Upper lobe of left lung (tissue), 6 donors: ENCODE measurements around the gene PDE1A. TPM values are rescaled to one million over a fixed set of nuclear protein-coding genes. Genes with fewer than 3 reads are reported as not detected.

ENCODE experiments used
- ATAC-seq, 2 donors: fragments of 200-7000 bp; cut with Tn5 transposase; one replicate each; pipeline ENCODE4 v1.9.1; 2022; ENCODE audit warnings: mild to moderate bottlenecking in 2 of 2, moderate library complexity in 2 of 2; ENCODE audit not compliant: low FRiP score in 2 of 2
- DNase-seq, 2 donors: peaks; one replicate each; pipeline ENCODE4 v3.0.0-alpha.2; 2019 to 2020
- H3K27ac ChIP-seq, 4 donors: fragments of 200-600 bp; sonication (generic); one replicate each; pipeline ENCODE4 v1.5.1; 2016 to 2019
- H3K27me3 ChIP-seq, 4 donors: fragments of 200-600 bp; sonication (generic); one replicate each; pipeline ENCODE4 v1.5.1; 2017 to 2019
- H3K36me3 ChIP-seq, 4 donors: fragments of 200-600 bp; sonication (generic); one replicate each; pipeline ENCODE4 v1.5.1; 2016 to 2019
- H3K4me1 ChIP-seq, 4 donors: fragments of 200-600 bp; sonication (generic); one replicate each; pipeline ENCODE4 v1.5.1; 2018 to 2019
- H3K4me3 ChIP-seq, 4 donors: fragments of 200-600 bp; sonication (generic); one replicate each; pipeline ENCODE4 v1.5.1; 2017 to 2019; ENCODE audit warnings: mild to moderate bottlenecking in 2 of 4, moderate library complexity in 1 of 4
- H3K9me3 ChIP-seq, 4 donors: fragments of 200-600 bp; sonication (generic); one replicate each; pipeline ENCODE4 v1.5.1; 2018 to 2019
- CTCF ChIP-seq, 6 experiments: fragments of 450-650 bp in 4 of 6; fragments of 200-600 bp in 2 of 6; sonication (generic) in 2 of 6; IDR thresholded peaks; one replicate each; pipeline ENCODE4 v1.5.1; 2016 to 2019; ENCODE audit warnings: antibody characterized with exemption in 6 of 6
- EP300 ChIP-seq, 4 donors: sonication (generic); formaldehyde crosslinking; IDR thresholded peaks; one replicate each; pipeline ENCODE4 v1.5.1; 2017; ENCODE audit warnings: antibody characterized with exemption in 4 of 4, control low read depth in 2 of 4
- POLR2A ChIP-seq, 4 donors: fragments of 450-650 bp; IDR thresholded peaks; one replicate each; pipeline ENCODE4 v1.5.1; 2016 to 2017; ENCODE audit warnings: antibody characterized with exemption in 4 of 4, mild to moderate bottlenecking in 2 of 4
- POLR2AphosphoS5 ChIP-seq, 2 donors: sonication (generic); formaldehyde crosslinking; IDR thresholded peaks; one replicate each; pipeline ENCODE4 v1.5.1; 2017; ENCODE audit warnings: antibody characterized with exemption in 2 of 2
- WGBS, 2 donors: methylation state at CpG; one replicate each; pipeline ENCODE4 v1.1.5; 2017 to 2018; 5-methylcytosine and 5-hydroxymethylcytosine counted together
- total RNA-seq, 6 donors: library from RNA; depleted of rRNA in 4 of 6; stranded (reverse); fragments of >200 nt in 4 of 6; gene quantifications; one replicate each; pipeline versions ENCODE4 v1.1.0 to v1.2.1, GENCODE V29; 2016 to 2021
- donor health status: DM: no; HTN: no; CAD: no; lungs with moderate emphysema.
- donor health status: DM: no; HTN: yes; CAD: no; lungs with severe emphysema.

Gene PDE1A
- total RNA-seq, 6 donors from 2014 or later: 0.67 to 4.3 (median 2.5) TPM

DNA sequence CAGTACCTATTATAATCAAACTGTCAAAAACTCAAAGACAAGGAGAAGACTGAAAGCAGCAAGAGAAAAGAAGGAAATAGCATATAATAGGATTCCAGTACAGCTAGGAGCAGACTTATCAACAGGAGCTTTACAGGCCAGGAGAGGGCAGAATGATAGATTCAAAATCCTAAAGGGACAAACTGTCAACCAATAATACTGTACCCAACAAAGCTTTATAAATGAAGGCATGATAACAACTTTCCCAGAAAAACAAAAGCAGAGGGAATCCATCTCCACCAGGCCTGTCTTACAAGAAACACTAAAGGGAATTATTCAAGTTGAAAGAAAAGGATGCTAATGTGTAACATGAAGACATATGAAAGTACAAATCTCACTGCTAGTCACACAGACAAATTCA lies 42.0 kb downstream of the PDE1A start:
- no peak for ATAC-seq
- no peaks in the 10 kb centered on the region for H3K27me3 ChIP-seq
- TF ChIP-seq POLR2AphosphoS5 (IDR thresholded peaks at IDR 0.05) (no peak), POLR2A (IDR thresholded peaks at IDR 0.05) (no peak), CTCF (IDR thresholded peaks at IDR 0.05) (no peak), EP300 (IDR thresholded peaks at IDR 0.05) (no peak)

DNA sequence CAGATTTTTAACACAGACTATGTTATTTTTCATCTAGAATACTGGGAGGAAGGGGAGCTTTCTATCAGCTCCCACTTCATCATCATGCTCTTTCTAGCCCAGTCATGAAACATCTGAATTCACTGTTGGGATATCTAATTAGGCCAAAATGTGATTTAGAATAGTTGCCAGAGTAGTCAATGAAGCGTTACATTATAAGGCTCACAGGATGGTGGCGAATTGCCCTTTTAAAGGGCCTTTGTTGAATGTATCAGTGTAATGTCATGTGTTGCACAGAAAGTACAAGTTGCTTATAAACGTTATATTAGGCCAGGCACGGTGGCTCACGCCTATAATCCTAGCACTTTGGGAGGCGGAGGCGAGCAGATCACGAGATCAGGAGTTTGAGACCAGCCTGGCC lies 45.6 kb downstream of the PDE1A start:
- no peak overlapping the region for H3K4me3 ChIP-seq
- ATAC-seq (no peak), DNase-seq (no peak)
- H3K4me1 ChIP-seq: peaks cover 0 to 3% (median 0%) of the 10 kb centered on the region in 4 donors
- WGBS, 2 donors: 83 to 84% methylated on average over 8 of the region's 8 CpGs
- no peaks in the 10 kb centered on the region for H3K36me3 ChIP-seq
- TF ChIP-seq POLR2AphosphoS5 (IDR thresholded peaks at IDR 0.05) (no peak), EP300 (IDR thresholded peaks at IDR 0.05) (no peak), POLR2A (IDR thresholded peaks at IDR 0.05) (no peak), CTCF (IDR thresholded peaks at IDR 0.05) (no peak)
- no peaks in the 10 kb centered on the region for H3K27me3 ChIP-seq
- no peak overlapping the region for H3K27ac ChIP-seq
- peaks cover 0 to 24% (median 5%) of the 10 kb centered on the region in 4 donors for H3K9me3 ChIP-seq

More for the DNA sequence above, 42.0 kb downstream of the PDE1A start:
- peaks cover 0 to 20% (median 3%) of the 10 kb centered on the region in 4 donors for H3K9me3 ChIP-seq
- no peak overlapping the region for H3K4me3 ChIP-seq
- no peaks in the 10 kb centered on the region for H3K36me3 ChIP-seq
- no peak overlapping the region for H3K27ac ChIP-seq
- no peaks in the 10 kb centered on the region for H3K4me1 ChIP-seq
- no peak for DNase-seq

- Histone ChIP-seq H3K27ac (no peak overlapping the region), H3K9me3 (peaks cover 0 to 21% (median 5%) of the 10 kb centered on the region in 4 donors), H3K4me1 (peaks cover 0 to 3% (median 0%) of the 10 kb centered on the region in 4 donors), H3K27me3 (no peaks in the 10 kb centered on the region), H3K4me3 (no peak overlapping the region), H3K36me3 (no peaks in the 10 kb centered on the region)
- no peak for DNase-seq
- TF ChIP-seq EP300 (IDR thresholded peaks at IDR 0.05) (no peak), CTCF (IDR thresholded peaks at IDR 0.05) (no peak), POLR2AphosphoS5 (IDR thresholded peaks at IDR 0.05) (no peak), POLR2A (IDR thresholded peaks at IDR 0.05) (no peak)
- peak in 1 of 2 donors; percentile 36 for ATAC-seq
- 14 to 32% methylated on average over 1 of the region's 1 CpG for WGBS, 2 donors
These were observed 47.6 kb downstream of the PDE1A start for GRCh38 chr2:182379241-182379640.

GRCh38 chr2:182378759-182379158 lies 48.1 kb downstream of the PDE1A start:
- H3K9me3 ChIP-seq: peaks cover 0 to 21% (median 5%) of the 10 kb centered on the region in 4 donors
- H3K27ac ChIP-seq: no peak overlapping the region
- H3K4me1 ChIP-seq: peaks cover 0 to 3% (median 0%) of the 10 kb centered on the region in 4 donors
- no peaks in the 10 kb centered on the region for H3K27me3 ChIP-seq
- H3K4me3 ChIP-seq: no peak overlapping the region
- H3K36me3 ChIP-seq: no peaks in the 10 kb centered on the region
- no peak for TF ChIP-seq CTCF (IDR thresholded peaks at IDR 0.05)
- ATAC-seq (no peak), DNase-seq (no peak)
- WGBS, 2 donors: 45 to 48% methylated on average over 2 of the region's 2 CpGs

DNA sequence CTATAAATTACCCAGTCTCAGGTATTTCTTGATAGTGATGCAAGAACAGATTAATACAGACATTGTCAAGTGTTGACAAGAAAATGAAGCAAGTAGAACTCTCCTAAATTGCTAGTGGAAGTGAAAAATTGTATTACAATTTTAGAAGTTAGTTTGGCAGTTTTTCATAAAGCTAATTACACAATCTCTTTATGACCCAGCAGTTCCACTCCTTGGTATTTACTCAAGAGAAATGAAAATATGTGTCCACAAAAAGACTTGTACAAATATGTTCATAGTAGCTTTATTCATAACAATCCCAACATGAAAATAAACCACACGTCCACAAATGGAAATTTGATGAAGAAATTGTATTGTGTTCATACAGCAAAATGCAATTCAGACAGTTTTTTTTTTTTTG lies 49.4 kb downstream of the PDE1A start:
- H3K36me3 ChIP-seq: no peaks in the 10 kb centered on the region
- TF ChIP-seq POLR2A (IDR thresholded peaks at IDR 0.05) (no peak), CTCF (IDR thresholded peaks at IDR 0.05) (no peak), POLR2AphosphoS5 (IDR thresholded peaks at IDR 0.05) (no peak), EP300 (IDR thresholded peaks at IDR 0.05) (no peak)
- DNase-seq (no peak), ATAC-seq (no peak)
- peaks cover 0 to 7% (median 2%) of the 10 kb centered on the region in 4 donors for H3K4me1 ChIP-seq
- H3K27ac ChIP-seq: no peak overlapping the region
- H3K9me3 ChIP-seq: peaks cover 0 to 18% (median 5%) of the 10 kb centered on the region in 4 donors
- H3K4me3 ChIP-seq: no peak overlapping the region
- WGBS, 2 donors: 56 to 62% methylated on average over 1 of the region's 1 CpG
- no peaks in the 10 kb centered on the region for H3K27me3 ChIP-seq
